ENCODE results near the gene GTF2H3.

- TF ChIP-seq POLR2AphosphoS5 (IDR thresholded peaks at IDR 0.05): no peak
- TF ChIP-seq CTCF (IDR thresholded peaks at IDR 0.05 in 8 of 11, conservative IDR thresholded peaks at IDR 0.05 in 3 of 11): no peak
Measured at GRCh38 chr12:123614110-123614509, 19.5 kb upstream of the GTF2H3 start.

Data from spleen (tissue), 7 donors.